GM12878 (cell line): ENCODE measurements around the gene TRIM43. TPM values are rescaled to one million over a fixed set of nuclear protein-coding genes. Genes with fewer than 3 reads are reported as not detected.
"Not testable (repeated sequence)": the region's sequence is repeated elsewhere in the genome, so short reads cannot be mapped to it uniquely, and the experiment has no call there.

ENCODE experiments used
- ATAC-seq: fragments of 200-7000 bp; cut with Tn5 transposase; 3 replicates; pipeline ENCODE4 v1.9.1; 2020; ENCODE audit warnings: mild to moderate bottlenecking, moderate library complexity
- BruUV-seq: library from RNA; stranded (reverse); fragments of 400-500 nt; replicated peaks from 2 replicates; lab custom pipeline; 2021; lab: Mats Ljungman, UMichigan
- CTCF ChIA-PET: fragments of 300-600 bp; sonication (Branson Sonifier 250); formaldehyde crosslinking; extraction: SDS; loops from one replicate; lab custom pipeline; 2021; ENCODE audit warnings: inconsistent platforms; lab: Yijun Ruan, JAX
- POLR2A ChIA-PET: fragments of 350-600 bp; formaldehyde crosslinking; extraction: SDS; loops from one replicate; lab custom pipeline; 2021; ENCODE audit warnings: inconsistent platforms; lab: Charles Lee
- RAD21 ChIA-PET: fragments of 300-600 bp; sonication (Branson Sonifier 250); formaldehyde crosslinking; loops from one replicate; lab custom pipeline; 2023; ENCODE audit warnings: antibody characterized with exemption; ENCODE audit not compliant: unreplicated experiment; lab: Charles Lee
- SMC1A ChIA-PET: fragments of 300-600 bp; sonication (Branson Sonifier 250); formaldehyde crosslinking; loops from one replicate; lab custom pipeline; 2023; ENCODE audit not compliant: unreplicated experiment, uncharacterized antibody; lab: Charles Lee
- DNase-seq: peaks from one replicate; pipeline ENCODE4 v3.0.0-alpha.2; 2011; ENCODE audit warnings: low read depth, low spot score
- FAIRE-seq: peaks from 3 replicates; lab custom pipeline; 2011; peaks lifted over from hg19 to GRCh38; lab: Jason Lieb, UNC
- H2AFZ ChIP-seq: 2 replicates; pipeline ENCODE4 v1.6.0; 2011; ENCODE audit warnings: low read depth, low read length, control low read depth; ENCODE audit not compliant: control insufficient read depth
- H3K27ac ChIP-seq: 2 replicates; pipeline ENCODE4 v1.5.1; 2011; ENCODE audit warnings: control low read depth; ENCODE audit not compliant: control insufficient read depth, insufficient read depth
- H3K27me3 ChIP-seq, 2 experiments: replicated peaks in 1 of 2; 2 replicates each; pipeline versions ENCODE4 v1.6.0 to v1.6.1; 2011; ENCODE audit warnings: low read length in 1 of 2; ENCODE audit not compliant: control insufficient read depth in 2 of 2, insufficient read depth in 2 of 2
- H3K36me3 ChIP-seq, 2 experiments: 2 replicates each; pipeline ENCODE4 v1.5.1; 2011; ENCODE audit warnings: low read length in 1 of 2; ENCODE audit not compliant: control insufficient read depth in 2 of 2, insufficient read depth in 2 of 2
- H3K4me1 ChIP-seq: 2 replicates; pipeline ENCODE4 v1.6.1; 2011; ENCODE audit warnings: mild to moderate bottlenecking, low read length, moderate library complexity, mixed read lengths; ENCODE audit not compliant: control insufficient read depth, insufficient read depth
- H3K4me2 ChIP-seq: 2 replicates; pipeline ENCODE4 v1.6.0; 2011; ENCODE audit warnings: control low read depth; ENCODE audit not compliant: control insufficient read depth, insufficient read depth
- H3K4me3 ChIP-seq: fragments of 200-600 bp; sonication (generic); 2 replicates; pipeline ENCODE4 v1.5.1; 2016
- H3K79me2 ChIP-seq: 2 replicates; pipeline ENCODE4 v1.6.0; 2011; ENCODE audit warnings: low read length; ENCODE audit not compliant: control insufficient read depth, insufficient read depth
- H3K9ac ChIP-seq: 2 replicates; pipeline ENCODE4 v1.8.0; 2011; ENCODE audit warnings: low read length, control low read depth, mixed read lengths; ENCODE audit not compliant: control insufficient read depth, insufficient read depth
- H3K9me3 ChIP-seq: replicated peaks from 3 replicates; pipeline ENCODE4 v1.5.1; 2011; ENCODE audit warnings: mild to moderate bottlenecking, low read length; ENCODE audit not compliant: control insufficient read depth, insufficient read depth
- H4K20me1 ChIP-seq: 2 replicates; pipeline ENCODE4 v1.6.0; 2011; ENCODE audit not compliant: control insufficient read depth, insufficient read depth
- whole genome bisulfite sequencing: methylation state at CpG from one replicate; pipeline ENCODE4 v1.1.6; 2016; ENCODE audit warnings: low lambda C conversion rate; ENCODE audit not compliant: insufficient replicate concordance, insufficient coverage; ENCODE audit errors: missing lambda C conversion rate; 5-methylcytosine and 5-hydroxymethylcytosine counted together
- in situ Hi-C: fragments of 300-500 bp; cut with MboI; formaldehyde crosslinking; loops from 9 replicates; pipeline ENCODE4 v1.14.3; 2018; ENCODE audit warnings: mixed read lengths
- intact Hi-C: fragments of 100-400 bp; cut with micrococcal nuclease; formaldehyde crosslinking; loops from one replicate; pipeline ENCODE4 v1.14.2; 2022; ENCODE audit not compliant: unreplicated experiment
- polyA plus RNA-seq, 11 experiments: library from polyadenylated mRNA; depleted of rRNA in 4 of 11; unstranded in 6 of 11; stranded (reverse) in 5 of 11; fragments of >200 nt; fragmentation: Nextera tagmentation in 4 of 11; fragmentation: Illumina TruSeq in 1 of 11; extraction: Ambion mirVana in 4 of 11; extraction: Trizol in 1 of 11; gene quantifications; 1 replicate in 1 of 11; 2 replicates in 10 of 11; pipeline versions ENCODE4 v1.2.1 to v1.2.3, GENCODE V29; 2011 to 2016; ENCODE audit warnings: inconsistent platforms in 2 of 11, missing spikeins in 2 of 11, low read depth in 1 of 11
- total RNA-seq, 4 experiments: library from RNA; depleted of rRNA in 3 of 4; stranded (reverse); fragments of >200 nt in 3 of 4; fragmentation: Illumina TruSeq in 1 of 4; extraction: Trizol in 1 of 4; gene quantifications; 2 replicates each; pipeline versions ENCODE4 v1.2.1 to v1.2.3, GENCODE V29; 2013 to 2021

TRIM43 gene
- total and polyA plus RNA-seq, 10 of the 15 experiments (the other 5 are each of a cell fraction or from before 2014, with no cell fraction given), result not detected

DNA sequence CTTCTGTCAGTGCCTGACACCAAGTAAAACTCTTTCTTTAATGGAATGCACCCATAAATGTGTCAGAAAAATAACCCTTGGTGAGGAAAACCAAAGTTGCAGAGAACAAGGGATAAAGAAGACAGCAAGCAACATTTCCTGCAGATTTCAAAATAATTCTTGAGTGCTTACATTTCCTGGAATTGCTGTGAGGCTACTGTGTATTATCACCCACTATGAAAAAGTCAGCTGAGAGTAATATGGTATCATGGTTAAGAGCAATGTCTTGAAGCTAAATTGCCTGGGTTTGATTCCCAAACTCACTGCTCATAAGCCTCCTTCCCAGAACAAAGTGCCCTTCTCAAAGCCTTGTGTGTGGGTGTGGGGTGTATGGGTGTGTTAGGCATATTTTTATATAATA lies 10.3 kb downstream of the TRIM43 start:
- H3K79me2 ChIP-seq, BruUV-seq, intact Hi-C loops, H4K20me1 ChIP-seq, CTCF ChIA-PET, H3K27me3 ChIP-seq, H3K36me3 ChIP-seq, FAIRE-seq, in situ Hi-C loops, H3K4me2 ChIP-seq, POLR2A ChIA-PET, ATAC-seq, H3K9me3 ChIP-seq, DNase-seq, H3K4me1 ChIP-seq, H3K27ac ChIP-seq, RAD21 ChIA-PET, H3K4me3 ChIP-seq, H2AFZ ChIP-seq, SMC1A ChIA-PET, H3K9ac ChIP-seq: not testable (repeated sequence)

- H3K27ac ChIP-seq, H2AFZ ChIP-seq, H3K4me1 ChIP-seq, CTCF ChIA-PET, H3K36me3 ChIP-seq, H3K79me2 ChIP-seq, intact Hi-C loops, BruUV-seq, H3K9ac ChIP-seq, H3K4me3 ChIP-seq, DNase-seq, SMC1A ChIA-PET, ATAC-seq, in situ Hi-C loops, H4K20me1 ChIP-seq, H3K27me3 ChIP-seq, H3K4me2 ChIP-seq, POLR2A ChIA-PET, FAIRE-seq, RAD21 ChIA-PET, H3K9me3 ChIP-seq: not testable (repeated sequence)
- no CpG with 5 or more reads among the region's 3 CpGs for WGBS
Observed at GRCh38 chr2:95608356-95608755, 16.6 kb downstream of the TRIM43 start.

DNA sequence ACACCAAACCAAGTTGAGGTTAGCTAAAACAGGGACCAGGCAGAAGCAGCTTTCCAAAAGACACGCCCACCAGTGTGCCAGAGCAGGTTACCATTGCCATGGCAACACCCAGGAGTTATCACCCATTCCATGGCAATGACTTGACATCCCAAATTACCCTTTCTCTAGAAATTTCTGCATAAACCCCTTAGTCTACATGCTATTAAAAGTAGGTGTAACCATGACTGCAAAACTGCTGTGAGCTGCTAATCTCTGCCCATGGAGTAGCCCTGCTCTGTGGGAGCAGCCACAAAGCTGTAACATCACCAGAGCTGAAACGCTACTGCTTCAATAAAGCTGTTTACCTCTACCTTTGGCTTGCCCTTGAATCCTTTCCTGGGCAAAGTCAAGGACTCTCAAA lies 18.0 kb downstream of the TRIM43 start:
- H3K4me1 ChIP-seq, FAIRE-seq, ATAC-seq, BruUV-seq, intact Hi-C loops, H3K4me2 ChIP-seq, H3K79me2 ChIP-seq, RAD21 ChIA-PET, H3K27me3 ChIP-seq, in situ Hi-C loops, POLR2A ChIA-PET, SMC1A ChIA-PET, DNase-seq, H2AFZ ChIP-seq, H3K36me3 ChIP-seq, H3K9me3 ChIP-seq, H3K27ac ChIP-seq, H3K4me3 ChIP-seq, H4K20me1 ChIP-seq, CTCF ChIA-PET, H3K9ac ChIP-seq: not testable (repeated sequence)
- no CpG with 5 or more reads among the region's 2 CpGs for WGBS

DNA sequence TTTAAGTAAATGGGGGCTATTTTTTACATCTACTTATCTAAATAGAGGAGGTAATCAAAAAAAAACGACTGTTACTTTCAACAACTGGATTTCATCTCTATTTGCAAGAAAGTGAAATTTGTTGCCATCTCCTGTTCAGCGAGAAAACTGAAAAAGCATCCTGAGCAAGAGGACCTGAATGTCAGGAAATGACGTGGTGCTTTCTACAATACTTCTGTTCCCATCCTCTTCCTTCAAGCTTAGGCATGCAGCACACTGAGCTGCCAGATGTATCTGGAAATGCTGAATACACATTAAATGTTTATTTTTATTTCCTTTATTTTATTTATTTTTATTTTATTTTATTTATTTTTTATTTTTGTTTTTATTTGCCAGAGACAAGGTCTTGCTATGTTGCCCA lies 21.2 kb downstream of the TRIM43 start:
- SMC1A ChIA-PET, H3K27ac ChIP-seq, CTCF ChIA-PET, H3K4me3 ChIP-seq, ATAC-seq, RAD21 ChIA-PET, H3K4me2 ChIP-seq, DNase-seq, intact Hi-C loops, H3K79me2 ChIP-seq, H3K36me3 ChIP-seq, in situ Hi-C loops, H3K9me3 ChIP-seq, BruUV-seq, H4K20me1 ChIP-seq, H3K4me1 ChIP-seq, H3K9ac ChIP-seq, H2AFZ ChIP-seq, H3K27me3 ChIP-seq, POLR2A ChIA-PET: not testable (repeated sequence)
- no CpG with 5 or more reads among the region's 3 CpGs for WGBS
- peak; percentile 35 for FAIRE-seq
